ENCODE data around the gene GGTLC2.

GGTLC2 gene

GRCh38 chr22:22671506-22671905 lies 27.1 kb downstream of the GGTLC2 start:
- H3K4me3 ChIP-seq (ENCODE audit: control insufficient read depth, low read depth, low read length) = no peak overlapping the region
- DNase-seq (ENCODE audit: low read depth) = no peak
- TF ChIP-seq CTCF (conservative IDR thresholded peaks at IDR 0.05; ENCODE audit: control insufficient read depth, insufficient read depth, low read depth, low read length) = no peak

GRCh38 chr22:22673099-22673498 lies 28.7 kb downstream of the GGTLC2 start:
- TF ChIP-seq CTCF (conservative IDR thresholded peaks at IDR 0.05; ENCODE audit: control insufficient read depth, insufficient read depth, low read depth, low read length) = no peak
- DNase-seq (ENCODE audit: low read depth) = no peak
- H3K4me3 ChIP-seq (ENCODE audit: control insufficient read depth, low read depth, low read length) = no peak overlapping the region

- TF ChIP-seq CTCF (conservative IDR thresholded peaks at IDR 0.05; ENCODE audit: control insufficient read depth, insufficient read depth, low read depth, low read length) = no peak
- H3K4me3 ChIP-seq (ENCODE audit: control insufficient read depth, low read depth, low read length) = no peak overlapping the region
- no peak for DNase-seq (ENCODE audit: low read depth)
These were observed 29.2 kb downstream of the GGTLC2 start for GRCh38 chr22:22673628-22674027.

- no peak for TF ChIP-seq CTCF (conservative IDR thresholded peaks at IDR 0.05; ENCODE audit: control insufficient read depth, insufficient read depth, low read depth, low read length)
- no peak for DNase-seq (ENCODE audit: low read depth)
These were observed 30.1 kb downstream of the GGTLC2 start for GRCh38 chr22:22674467-22674866.

GRCh38 chr22:22678970-22679369 lies 34.6 kb downstream of the GGTLC2 start:
- no peak for TF ChIP-seq CTCF (conservative IDR thresholded peaks at IDR 0.05; ENCODE audit: control insufficient read depth, insufficient read depth, low read depth, low read length)
- no peak for DNase-seq (ENCODE audit: low read depth)
- H3K4me3 ChIP-seq (ENCODE audit: control insufficient read depth, low read depth, low read length) = no peak overlapping the region

More at GRCh38 chr22:22674467-22674866, 30.1 kb downstream of the GGTLC2 start:
- no peak overlapping the region for H3K4me3 ChIP-seq (ENCODE audit: control insufficient read depth, low read depth, low read length)

- H3K4me3 ChIP-seq (ENCODE audit: control insufficient read depth, low read depth, low read length) = no peak overlapping the region
- TF ChIP-seq CTCF (conservative IDR thresholded peaks at IDR 0.05; ENCODE audit: control insufficient read depth, insufficient read depth, low read depth, low read length) = no peak
- no peak for DNase-seq (ENCODE audit: low read depth)
These were observed 36.0 kb downstream of the GGTLC2 start for GRCh38 chr22:22680396-22680795.

GRCh38 chr22:22681221-22681739 lies 36.9 kb downstream of the GGTLC2 start:
- no peak overlapping the region for H3K4me3 ChIP-seq (ENCODE audit: control insufficient read depth, low read depth, low read length)
- DNase-seq (ENCODE audit: low read depth) = peak; percentile 33
- TF ChIP-seq CTCF (conservative IDR thresholded peaks at IDR 0.05; ENCODE audit: control insufficient read depth, insufficient read depth, low read depth, low read length) = no peak
